HCEC 1CT (cell line): ENCODE data around the gene CAMSAP1.

Experiments
- DNase-seq: peaks from one replicate; pipeline ENCODE4 v3.0.0-alpha.2; 2017

Gene CAMSAP1

GRCh38 chr9:135770771-135771170 lies 136.6 kb downstream of the CAMSAP1 start:
- no peak for DNase-seq

DNA sequence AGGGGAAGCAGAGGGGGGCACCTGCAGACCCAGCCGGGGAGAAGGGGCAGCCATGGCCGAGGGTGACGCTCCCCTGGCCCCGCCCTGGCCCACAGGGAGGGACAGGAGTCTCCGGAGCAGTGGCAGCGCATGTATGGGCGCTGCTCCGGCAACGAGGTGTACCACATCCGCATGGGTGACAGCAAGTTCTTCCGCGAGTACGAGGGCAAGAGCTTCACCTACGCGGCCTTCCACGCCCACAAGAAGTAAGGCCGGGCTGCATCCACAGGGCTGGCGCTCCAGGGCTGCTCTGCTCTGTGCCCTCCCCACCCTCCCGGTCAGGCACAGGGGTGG lies 137.2 kb downstream of the CAMSAP1 start:
- no peak for DNase-seq

DNA sequence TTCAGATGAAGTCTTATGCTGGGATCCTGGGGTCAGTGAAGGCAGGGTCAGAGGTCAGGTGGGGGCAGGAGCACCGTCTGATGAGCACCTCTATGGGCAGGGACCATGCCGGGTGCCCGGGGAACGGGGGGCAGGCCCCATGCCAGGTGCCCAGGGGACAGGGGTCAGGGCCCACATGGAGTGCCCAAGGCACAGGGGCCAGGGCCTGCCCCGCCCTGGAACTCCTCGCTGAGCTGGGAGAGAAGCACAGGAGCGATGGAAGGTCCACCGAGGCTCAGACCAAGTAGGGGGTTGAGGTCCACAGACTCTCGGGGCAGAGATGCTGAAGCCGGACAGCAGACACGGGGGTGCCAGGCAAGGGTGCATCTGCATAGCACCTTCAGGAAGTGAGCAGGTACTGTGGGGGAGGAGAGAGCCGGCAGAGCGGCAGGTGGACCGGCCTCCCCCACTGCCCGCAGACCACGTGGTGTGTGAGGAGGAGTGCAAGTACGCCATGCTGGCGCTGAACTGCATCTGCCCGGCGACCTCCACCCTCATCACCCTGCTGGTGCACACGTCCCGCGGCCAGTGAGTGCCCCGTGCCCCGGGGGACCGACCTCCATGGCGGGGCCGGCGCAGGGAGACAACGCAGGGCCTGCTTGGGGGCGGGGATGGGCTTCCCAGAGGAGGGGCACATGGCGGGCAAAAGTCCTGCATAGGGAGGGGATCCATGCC lies 137.7 kb downstream of the CAMSAP1 start:
- DNase-seq: no peak

GRCh38 chr9:135768516-135769218 lies 138.7 kb downstream of the CAMSAP1 start:
- DNase-seq: no peak

- no peak for DNase-seq
Measured at GRCh38 chr9:135766707-135767106, 140.6 kb downstream of the CAMSAP1 start.

DNA sequence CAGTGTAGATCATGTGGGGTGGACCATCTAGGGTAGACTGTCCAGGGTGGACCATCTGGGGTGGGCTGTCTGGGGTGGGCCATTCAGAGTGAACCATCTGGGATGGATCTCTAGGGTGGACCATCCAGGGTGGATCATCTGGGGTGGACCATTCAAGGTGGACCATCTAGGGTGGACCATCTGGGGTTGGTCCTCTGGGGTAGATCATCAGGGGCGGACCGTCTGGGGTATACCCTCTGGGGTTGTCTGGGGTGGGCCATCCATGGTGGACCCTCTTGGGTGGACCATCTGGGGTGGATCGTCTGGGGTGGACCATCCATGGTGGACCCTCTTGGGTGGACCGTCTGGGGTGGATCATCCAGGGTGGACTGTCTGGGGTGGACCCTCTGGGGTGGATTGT lies 141.1 kb downstream of the CAMSAP1 start:
- DNase-seq: no peak

GRCh38 chr9:135765416-135765815 lies 141.9 kb downstream of the CAMSAP1 start:
- DNase-seq: no peak

DNA sequence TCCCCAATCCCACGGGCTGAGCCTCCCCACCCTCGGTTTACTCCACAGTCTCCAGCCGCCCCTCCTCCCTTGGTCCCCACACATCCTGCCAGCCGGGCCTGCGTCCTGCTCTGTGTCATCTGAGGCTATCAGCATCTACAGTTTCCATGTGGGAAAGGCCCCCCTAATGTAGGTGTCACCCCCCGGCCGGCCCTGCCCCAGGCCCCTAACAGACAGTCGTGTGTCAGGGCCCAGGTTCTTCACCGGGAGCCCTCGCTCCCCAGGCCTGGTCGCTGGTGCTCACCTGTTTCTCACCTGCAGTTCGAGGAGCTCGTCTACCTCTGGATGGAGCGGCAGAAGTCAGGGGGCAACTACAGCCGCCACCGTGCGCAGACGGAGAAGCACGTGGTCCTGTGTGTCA lies 142.6 kb downstream of the CAMSAP1 start:
- DNase-seq: no peak

DNA sequence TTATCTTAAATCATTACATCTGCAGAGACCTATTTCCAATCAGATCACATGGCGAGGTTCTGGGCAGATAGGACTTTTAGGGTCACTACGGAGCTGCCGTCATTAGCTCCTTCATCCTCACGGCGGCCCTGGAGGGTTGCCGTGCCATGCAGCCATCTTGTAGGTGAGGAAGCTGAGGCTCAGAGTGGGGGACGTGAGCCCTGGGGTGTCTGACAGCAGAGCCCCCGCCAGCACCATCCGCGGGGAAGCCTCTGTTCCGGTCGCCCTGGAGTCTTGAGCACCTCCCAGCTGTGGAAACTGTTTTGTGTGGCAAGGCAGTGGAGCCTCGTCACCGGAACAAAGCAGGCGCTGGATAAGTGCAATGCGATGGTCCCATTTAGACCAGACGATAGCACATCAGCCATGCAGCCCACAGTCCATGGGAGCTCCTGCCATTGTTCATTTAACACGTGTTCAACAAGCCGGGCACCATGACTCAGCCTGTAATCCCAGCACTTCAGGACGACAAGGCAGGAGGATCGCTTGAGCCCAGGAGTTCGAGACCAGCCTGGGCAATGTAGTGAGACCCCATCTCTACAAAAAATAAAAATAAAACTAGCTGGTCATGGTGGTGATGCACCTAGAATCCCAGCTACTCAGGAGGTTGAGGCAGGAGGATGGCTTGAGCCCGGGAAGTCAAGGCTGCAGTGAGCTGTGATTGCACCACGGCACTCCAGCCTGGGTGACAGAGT lies 143.5 kb downstream of the CAMSAP1 start:
- DNase-seq: no peak

- DNase-seq: no peak
Measured at GRCh38 chr9:135762921-135763320, 144.4 kb downstream of the CAMSAP1 start.

- DNase-seq: no peak
Measured at GRCh38 chr9:135761845-135762168, 145.5 kb downstream of the CAMSAP1 start.

- DNase-seq: no peak
Measured at GRCh38 chr9:135761150-135761844, 146.0 kb downstream of the CAMSAP1 start.

DNA sequence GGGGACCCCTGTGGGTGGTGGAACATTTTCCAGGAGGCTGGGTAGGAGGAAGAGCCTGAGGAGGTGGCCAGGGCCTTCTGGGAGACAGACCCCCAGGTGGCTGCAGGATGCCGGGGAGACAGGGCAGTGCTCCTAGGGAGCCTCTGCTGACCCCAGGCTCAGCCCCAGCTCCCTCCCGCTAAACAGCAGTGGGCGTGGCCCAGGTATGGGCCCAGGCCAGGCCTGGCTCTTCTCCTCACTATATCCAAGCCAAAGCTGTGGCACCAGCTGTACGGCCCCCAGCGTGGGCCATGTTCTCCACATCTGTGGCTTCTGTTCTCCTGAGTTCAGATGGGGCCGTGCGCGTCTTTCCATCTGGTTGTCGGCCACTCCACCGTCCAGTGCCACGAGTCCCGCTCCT lies 146.9 kb downstream of the CAMSAP1 start:
- DNase-seq: no peak

- no peak for DNase-seq
Measured at GRCh38 chr9:135759676-135760300, 147.6 kb downstream of the CAMSAP1 start.

DNA sequence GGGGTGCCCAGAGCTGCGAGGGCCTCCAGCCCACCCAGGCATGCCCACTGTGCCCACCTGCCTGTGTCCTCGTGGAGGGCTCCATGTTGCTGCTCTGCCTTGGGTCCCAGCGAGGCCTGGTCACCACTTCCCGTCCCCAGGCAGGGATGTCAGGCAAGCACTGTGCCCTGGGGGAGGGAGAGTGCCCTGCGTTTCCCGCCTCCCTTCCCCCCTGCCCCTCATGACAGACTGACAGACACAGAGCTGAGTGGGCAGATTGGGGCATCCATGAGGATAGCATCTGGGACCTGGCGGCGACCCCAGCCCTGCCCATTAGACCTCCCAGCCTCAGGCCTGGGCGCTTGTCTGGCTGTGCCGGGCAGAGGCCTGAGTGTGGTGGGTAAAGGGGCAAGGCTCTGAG lies 148.5 kb downstream of the CAMSAP1 start:
- DNase-seq: no peak
